HCT116 (cell line): Measurements from ENCODE around the gene SLC22A23. TPM values are rescaled to one million over a fixed set of nuclear protein-coding genes. Genes with fewer than 3 reads are reported as not detected.

ENCODE experiments used
- ATAC-seq: fragments of 200-7000 bp; cut with Tn5 transposase; 2 replicates; pipeline ENCODE4 v1.9.1; 2020; ENCODE audit warnings: mild to moderate bottlenecking, moderate library complexity
- BruUV-seq: library from RNA; stranded (reverse); fragments of 400-500 nt; replicated peaks from 2 replicates; lab custom pipeline; 2021; lab: Mats Ljungman, UMichigan
- CTCF ChIA-PET: fragments of 300-600 bp; sonication (Branson Sonifier 250); formaldehyde crosslinking; loops from one replicate; lab custom pipeline; 2021; ENCODE audit warnings: antibody characterized with exemption; lab: Charles Lee
- POLR2A ChIA-PET: fragments of 300-600, 350-600 bp; sonication (Branson Sonifier 250); formaldehyde crosslinking; loops from one replicate; lab custom pipeline; 2021; ENCODE audit warnings: antibody characterized with exemption; lab: Charles Lee
- RAD21 ChIA-PET, 2 experiments: fragments of 300-600 bp; sonication (Branson Sonifier 250); formaldehyde crosslinking; loops; one replicate each; lab custom pipeline; 2023; ENCODE audit warnings: low total read pairs in 2 of 2; ENCODE audit not compliant: uncharacterized antibody in 2 of 2, unreplicated experiment in 2 of 2, low non-redundant PET in 1 of 2; lab: Charles Lee
- DNase-seq: peaks from one replicate; pipeline ENCODE4 v3.0.0-alpha.2; 2010; ENCODE audit warnings: low read depth, low spot score
- H2AFZ ChIP-seq: fragments of 200-600 bp; shearing (Covaris generic), sonication (generic); 2 replicates; pipeline ENCODE4 v1.6.1; 2017; ENCODE audit warnings: low read depth, mixed run types, mixed read lengths, antibody characterized with exemption, low read length; ENCODE audit not compliant: poor library complexity, severe bottlenecking
- H3K27ac ChIP-seq: 2 replicates; pipeline ENCODE4 v1.5.1; 2012; ENCODE audit warnings: low read depth, low read length
- H3K27me3 ChIP-seq: fragments of 200-600 bp; sonication (generic); 2 replicates; pipeline ENCODE4 v1.6.1; 2016; ENCODE audit warnings: mixed run types, low read length, mixed read lengths; ENCODE audit not compliant: insufficient read depth
- H3K36me3 ChIP-seq, 2 experiments: fragments of 200-500 bp in 1 of 2; fragments of 200-600 bp in 1 of 2; sonication (Bioruptor generic) in 1 of 2; sonication (generic) in 1 of 2; 2 replicates each; pipeline versions ENCODE4 v1.5.1 to v1.6.1; 2014 to 2016; ENCODE audit warnings: low read length in 2 of 2, inconsistent platforms in 1 of 2, mixed read lengths in 1 of 2, mixed run types in 1 of 2; ENCODE audit not compliant: insufficient read depth in 2 of 2, control insufficient read depth in 1 of 2
- H3K4me1 ChIP-seq, 2 experiments: fragments of 200-600 bp in 1 of 2; sonication (generic) in 1 of 2; 2 replicates each; pipeline versions ENCODE4 v1.5.1 to v1.6.1; 2012 to 2017; ENCODE audit warnings: low read length in 2 of 2, inconsistent platforms in 1 of 2, mild to moderate bottlenecking in 1 of 2, mixed read lengths in 1 of 2, mixed run types in 1 of 2, moderate library complexity in 1 of 2; ENCODE audit not compliant: insufficient read depth in 2 of 2, control insufficient read depth in 1 of 2
- H3K4me2 ChIP-seq: fragments of 200-600 bp; sonication (generic); 2 replicates; pipeline ENCODE4 v1.6.1; 2017; ENCODE audit warnings: mixed run types, low read length, mixed read lengths
- H3K4me3 ChIP-seq, 2 experiments: fragments of 200-600 bp in 1 of 2; sonication (generic) in 1 of 2; replicated peaks in 1 of 2; 2 replicates each; pipeline ENCODE4 v1.5.1; 2011 to 2016; ENCODE audit warnings: low read length in 2 of 2, control low read depth in 1 of 2, low read depth in 1 of 2, mild to moderate bottlenecking in 1 of 2, mixed read lengths in 1 of 2, mixed run types in 1 of 2
- H3K79me2 ChIP-seq: fragments of 200-600 bp; sonication (generic); 2 replicates; pipeline ENCODE4 v1.6.1; 2017; ENCODE audit warnings: mild to moderate bottlenecking, mixed run types, low read length, moderate library complexity, mixed read lengths; ENCODE audit not compliant: insufficient read depth
- H3K9ac ChIP-seq: fragments of 200-600 bp; sonication (generic); 2 replicates; pipeline ENCODE4 v1.6.1; 2016; ENCODE audit warnings: low read length, mixed read lengths
- H3K9me2 ChIP-seq: fragments of 200-600 bp; sonication (generic), shearing (Covaris generic); 2 replicates; pipeline ENCODE4 v1.6.1; 2017; ENCODE audit warnings: mixed run types, mild to moderate bottlenecking, moderate library complexity; ENCODE audit not compliant: insufficient read depth
- H3K9me3 ChIP-seq, 2 experiments: fragments of 200-500 bp in 1 of 2; fragments of 200-600 bp in 1 of 2; sonication (Bioruptor generic) in 1 of 2; sonication (generic) in 1 of 2; 2 replicates each; pipeline ENCODE4 v1.6.1; 2014 to 2017; ENCODE audit warnings: low read length in 2 of 2, mixed read lengths in 2 of 2, inconsistent platforms in 1 of 2, low read depth in 1 of 2, mild to moderate bottlenecking in 1 of 2, mixed run types in 1 of 2, moderate library complexity in 1 of 2; ENCODE audit not compliant: control insufficient read depth in 1 of 2, insufficient read depth in 1 of 2
- H4K20me1 ChIP-seq: fragments of 200-600 bp; sonication (generic), shearing (Covaris generic); 2 replicates; pipeline ENCODE4 v1.6.1; 2017; ENCODE audit warnings: mixed run types, mild to moderate bottlenecking, moderate library complexity; ENCODE audit not compliant: insufficient read depth
- CBX3 ChIP-seq: IDR thresholded peaks from 2 replicates; pipeline ENCODE4 v1.6.1; 2012; ENCODE audit warnings: low read depth
- EZH2phosphoT487 ChIP-seq: fragments of 200-600 bp; IDR thresholded peaks from 2 replicates; pipeline ENCODE4 v1.6.1; 2018; ENCODE audit warnings: antibody characterized with exemption, borderline replicate concordance
- FOSL1 ChIP-seq: IDR thresholded peaks from 2 replicates; pipeline ENCODE4 v1.6.1; 2012; ENCODE audit warnings: low read depth
- SP1 ChIP-seq: IDR thresholded peaks from 2 replicates; pipeline ENCODE4 v1.6.1; 2012; ENCODE audit warnings: low read depth
- TCF7L2 ChIP-seq: IDR thresholded peaks from 2 replicates; pipeline ENCODE4 v1.7.0; 2011; ENCODE audit warnings: borderline replicate concordance, inconsistent platforms; ENCODE audit not compliant: insufficient read depth, insufficient read length; ENCODE audit errors: extremely low read depth
- YY1 ChIP-seq: IDR thresholded peaks from 2 replicates; pipeline ENCODE4 v1.6.1; 2011; ENCODE audit warnings: low read length, low read depth, moderate library complexity, mild to moderate bottlenecking; ENCODE audit not compliant: insufficient replicate concordance; ENCODE audit errors: extremely low read depth
- ZFX ChIP-seq: fragments of 450-650 bp; IDR thresholded peaks from 2 replicates; pipeline ENCODE4 v1.6.1; 2017
- intact Hi-C: fragments of 100-400 bp; cut with micrococcal nuclease; formaldehyde crosslinking; loops from 2 replicates; pipeline ENCODE4 v1.10.0; 2022
- total RNA-seq: library from RNA; stranded (reverse); gene quantifications from one replicate; pipeline ENCODE4 v1.2.1, GENCODE V29; 2021; ENCODE audit not compliant: unreplicated experiment
- TF ChIP-seq, protein P1 (sequence below): IDR thresholded peaks from 2 replicates; pipeline ENCODE4 v1.6.1; 2012
- TF ChIP-seq, protein P2 (sequence below): IDR thresholded peaks from 2 replicates; pipeline ENCODE4 v1.6.1; 2012
- TF ChIP-seq, protein P3 (sequence below), 3 experiments: fragments of 200-600 bp in 1 of 3; sonication (generic) in 1 of 3; IDR thresholded peaks in 2 of 3; conservative IDR thresholded peaks in 1 of 3; 2 replicates each; pipeline ENCODE4 v1.5.1; 2012 to 2017; ENCODE audit warnings: low read depth in 2 of 3, low read length in 2 of 3, antibody characterized with exemption in 1 of 3, borderline replicate concordance in 1 of 3, control low read depth in 1 of 3, mild to moderate bottlenecking in 1 of 3, mixed read lengths in 1 of 3, mixed run types in 1 of 3, moderate library complexity in 1 of 3; ENCODE audit not compliant: insufficient read depth in 1 of 3

The SLC22A23 gene
- total RNA-seq, 1 experiment from 2014 or later, result 11.5 TPM

DNA sequence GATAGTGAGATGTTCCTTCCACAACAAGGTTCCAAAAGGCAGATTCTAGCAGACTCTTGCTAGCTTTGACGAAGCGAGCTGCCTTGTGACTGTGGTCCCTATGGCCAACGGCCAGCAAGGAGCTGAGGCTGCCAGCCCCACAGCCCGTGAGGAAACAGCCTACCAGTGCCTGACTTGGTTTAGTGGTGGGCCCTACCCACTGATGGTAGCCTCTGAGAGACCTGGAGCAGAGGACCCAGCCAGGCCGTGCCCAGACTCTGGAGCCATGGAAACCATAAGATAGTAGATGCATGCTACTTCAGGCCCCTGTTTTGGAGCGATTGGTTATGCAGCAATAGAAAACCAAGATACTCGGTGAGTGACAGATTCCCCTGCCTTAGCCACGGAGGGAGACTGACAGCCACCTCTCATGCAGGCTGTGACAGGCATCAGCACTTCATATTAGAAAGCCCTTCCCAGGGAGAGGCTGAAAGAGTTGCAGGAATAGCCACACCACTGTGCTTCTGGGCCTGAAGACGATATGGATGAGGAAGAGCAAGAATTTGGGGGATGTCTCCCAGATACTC is 178.9 kb downstream of the SLC22A23 start:
- intact Hi-C loops, result loop anchor here (2.0 to 10.0 kb wide), 2 partner anchors 179 to 697 kb away; partner anchors contain the start of gene SLC22A23
- TF ChIP-seq CBX3, result no peak
- no peak for TF ChIP-seq ZFX
- TF ChIP-seq, protein P1, sequence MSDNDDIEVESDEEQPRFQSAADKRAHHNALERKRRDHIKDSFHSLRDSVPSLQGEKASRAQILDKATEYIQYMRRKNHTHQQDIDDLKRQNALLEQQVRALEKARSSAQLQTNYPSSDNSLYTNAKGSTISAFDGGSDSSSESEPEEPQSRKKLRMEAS, result no peak
- no peak for TF ChIP-seq TCF7L2
- TF ChIP-seq SP1, result no peak
- Histone ChIP-seq H3K4me1 (no peaks in the 10 kb centered on the region), H4K20me1 (no peaks in the 10 kb centered on the region), H3K4me3 (no peak overlapping the region), H2AFZ (no peak overlapping the region), H3K9ac (no peak overlapping the region), H3K36me3 (no peaks in the 10 kb centered on the region), H3K79me2 (no peaks in the 10 kb centered on the region), H3K9me2 (no peaks in the 10 kb centered on the region), H3K27me3 (no peaks in the 10 kb centered on the region), H3K27ac (no peak overlapping the region), H3K9me3 (no peaks in the 10 kb centered on the region), H3K4me2 (no peak overlapping the region)
- RAD21 ChIA-PET, result no interaction called here
- ATAC-seq (no peak), DNase-seq (no peak)
- no TSS peak for BruUV-seq
- POLR2A ChIA-PET, result no interaction called here
- CTCF ChIA-PET, result interaction anchor here (0.5 kb wide), 1 partner anchor 434 kb away, joined by 3 read pairs; no protein-coding TSS in a partner anchor

DNA sequence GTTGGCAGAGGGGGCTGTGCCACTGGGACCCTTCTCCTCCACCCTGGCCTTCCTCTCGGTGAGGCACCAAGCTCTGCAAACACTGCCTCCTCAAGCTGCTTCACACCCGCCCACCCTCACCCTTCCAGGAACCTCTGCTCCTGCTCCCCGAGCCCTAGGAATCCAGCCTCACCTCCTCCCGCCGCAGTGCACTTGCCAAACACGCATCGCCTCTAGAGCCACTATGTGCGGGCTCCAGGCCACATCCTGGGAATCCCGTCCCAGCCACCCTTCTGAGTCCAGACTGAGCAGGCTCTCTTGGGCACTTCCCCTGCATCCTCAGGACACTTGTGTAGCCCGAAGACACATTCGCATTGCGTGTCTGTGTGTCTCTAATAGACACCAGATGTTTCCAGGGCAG is 179.6 kb downstream of the SLC22A23 start:
- Histone ChIP-seq H3K4me3 (no peak overlapping the region), H2AFZ (no peak overlapping the region), H3K36me3 (no peaks in the 10 kb centered on the region; a peak in 1 of 4 replicates), H3K9me3 (no peaks in the 10 kb centered on the region), H3K4me2 (no peak overlapping the region), H3K9me2 (no peaks in the 10 kb centered on the region), H3K4me1 (no peaks in the 10 kb centered on the region), H3K9ac (no peak overlapping the region), H4K20me1 (no peaks in the 10 kb centered on the region), H3K27ac (no peak overlapping the region), H3K27me3 (no peaks in the 10 kb centered on the region), H3K79me2 (no peaks in the 10 kb centered on the region)
- no peak for ATAC-seq
- intact Hi-C loops, result loop anchor here (10.0 kb wide), 1 partner anchor 698 kb away; no protein-coding TSS in a partner anchor
- ChIA-PET POLR2A (no interaction called here), RAD21 (no interaction called here), CTCF (no interaction called here)
- no TSS peak for BruUV-seq
- no peak for DNase-seq
- TF ChIP-seq FOSL1, result no peak
- no peak for TF ChIP-seq ZFX
- no peak for TF ChIP-seq YY1
- TF ChIP-seq, protein P2, sequence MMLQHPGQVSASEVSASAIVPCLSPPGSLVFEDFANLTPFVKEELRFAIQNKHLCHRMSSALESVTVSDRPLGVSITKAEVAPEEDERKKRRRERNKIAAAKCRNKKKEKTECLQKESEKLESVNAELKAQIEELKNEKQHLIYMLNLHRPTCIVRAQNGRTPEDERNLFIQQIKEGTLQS, result no peak
- no peak for TF ChIP-seq EZH2phosphoT487
- TF ChIP-seq, protein P3, sequence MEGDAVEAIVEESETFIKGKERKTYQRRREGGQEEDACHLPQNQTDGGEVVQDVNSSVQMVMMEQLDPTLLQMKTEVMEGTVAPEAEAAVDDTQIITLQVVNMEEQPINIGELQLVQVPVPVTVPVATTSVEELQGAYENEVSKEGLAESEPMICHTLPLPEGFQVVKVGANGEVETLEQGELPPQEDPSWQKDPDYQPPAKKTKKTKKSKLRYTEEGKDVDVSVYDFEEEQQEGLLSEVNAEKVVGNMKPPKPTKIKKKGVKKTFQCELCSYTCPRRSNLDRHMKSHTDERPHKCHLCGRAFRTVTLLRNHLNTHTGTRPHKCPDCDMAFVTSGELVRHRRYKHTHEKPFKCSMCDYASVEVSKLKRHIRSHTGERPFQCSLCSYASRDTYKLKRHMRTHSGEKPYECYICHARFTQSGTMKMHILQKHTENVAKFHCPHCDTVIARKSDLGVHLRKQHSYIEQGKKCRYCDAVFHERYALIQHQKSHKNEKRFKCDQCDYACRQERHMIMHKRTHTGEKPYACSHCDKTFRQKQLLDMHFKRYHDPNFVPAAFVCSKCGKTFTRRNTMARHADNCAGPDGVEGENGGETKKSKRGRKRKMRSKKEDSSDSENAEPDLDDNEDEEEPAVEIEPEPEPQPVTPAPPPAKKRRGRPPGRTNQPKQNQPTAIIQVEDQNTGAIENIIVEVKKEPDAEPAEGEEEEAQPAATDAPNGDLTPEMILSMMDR (IDR thresholded peaks at IDR 0.05 in 2 of 3, conservative IDR thresholded peaks at IDR 0.05 in 1 of 3; ENCODE audit: borderline replicate concordance in 1 of 3, insufficient read depth in 1 of 3, low read depth in 2 of 3, low read length in 2 of 3), result no peak
